WTC11 (cell line): ENCODE results near the gene SYN1. TPM values are rescaled to one million over a fixed set of nuclear protein-coding genes. Genes with fewer than 3 reads are reported as not detected.

Source experiments
- ATAC-seq: fragments of 200-7000 bp; cut with Tn5 transposase; 2 replicates; pipeline ENCODE4 v1.10.0; 2021; ENCODE audit warnings: mild to moderate bottlenecking, moderate library complexity
- CTCF ChIA-PET: fragments of 300-600 bp; sonication (Branson Sonifier 250); formaldehyde crosslinking; loops from one replicate; lab custom pipeline; 2021; ENCODE audit warnings: antibody characterized with exemption; lab: Charles Lee
- POLR2A ChIA-PET: fragments of 350-600 bp; sonication (Branson Sonifier 250); formaldehyde crosslinking; loops from one replicate; lab custom pipeline; 2021; ENCODE audit warnings: antibody characterized with exemption; lab: Charles Lee
- DNase-seq: peaks from one replicate; pipeline ENCODE4 v3.0.0; 2021; ENCODE audit warnings: low spot score
- H3K27ac Mint-ChIP-seq: 2 replicates; pipeline ENCODE4 v1.8.0; 2021; ENCODE audit warnings: mixed read lengths
- H3K27me3 Mint-ChIP-seq: 2 replicates; pipeline ENCODE4 v1.8.0; 2021; ENCODE audit warnings: low read depth, mild to moderate bottlenecking, moderate library complexity, mixed read lengths
- H3K36me3 Mint-ChIP-seq: 2 replicates; pipeline ENCODE4 v1.8.0; 2021; ENCODE audit warnings: mixed read lengths
- H3K4me1 Mint-ChIP-seq: 2 replicates; pipeline ENCODE4 v1.8.0; 2022; ENCODE audit warnings: mixed read lengths
- H3K4me3 Mint-ChIP-seq: 2 replicates; pipeline ENCODE4 v1.8.0; 2021; ENCODE audit warnings: mild to moderate bottlenecking, moderate library complexity, mixed read lengths
- H3K9me3 Mint-ChIP-seq: 2 replicates; pipeline ENCODE4 v1.8.0; 2021; ENCODE audit warnings: mixed read lengths
- CREB1 ChIP-seq: sonication (generic); formaldehyde crosslinking; IDR thresholded peaks from 2 replicates; pipeline ENCODE4 v1.8.0; 2023; ENCODE audit warnings: mild to moderate bottlenecking, missing genetic modification reagents
- ESRRA ChIP-seq: sonication (generic); formaldehyde crosslinking; IDR thresholded peaks from 2 replicates; pipeline ENCODE4 v1.8.1; 2022; ENCODE audit warnings: mild to moderate bottlenecking, missing genetic modification reagents, borderline replicate concordance
- ETV6 ChIP-seq: sonication (generic); formaldehyde crosslinking; IDR thresholded peaks from 2 replicates; pipeline ENCODE4 v1.8.1; 2022; ENCODE audit warnings: mild to moderate bottlenecking, missing genetic modification reagents
- FOXP1 ChIP-seq: sonication (generic); formaldehyde crosslinking; IDR thresholded peaks from 2 replicates; pipeline ENCODE4 v1.8.0; 2022; ENCODE audit warnings: missing genetic modification reagents, mild to moderate bottlenecking, moderate library complexity, borderline replicate concordance
- GRHL2 ChIP-seq: fragments of 250-450 bp; sonication (Bioruptor Pico); IDR thresholded peaks from 2 replicates; pipeline ENCODE4 v1.8.0; 2022; ENCODE audit warnings: mild to moderate bottlenecking, moderate library complexity; ENCODE audit not compliant: insufficient replicate concordance, severe bottlenecking
- GTF2I ChIP-seq: fragments of 250-450 bp; sonication (Bioruptor Pico); conservative IDR thresholded peaks from 2 replicates; pipeline ENCODE4 v1.4.0; 2021; ENCODE audit warnings: mild to moderate bottlenecking
- HMGA2 ChIP-seq: fragments of 250-450 bp; sonication (Bioruptor Pico); IDR thresholded peaks from 2 replicates; pipeline ENCODE4 v1.4.0; 2021; ENCODE audit warnings: mild to moderate bottlenecking, moderate library complexity
- MXD4 ChIP-seq: fragments of 250-450 bp; sonication (Bioruptor Pico); IDR thresholded peaks from 2 replicates; pipeline ENCODE4 v1.8.0; 2021; ENCODE audit warnings: mild to moderate bottlenecking, moderate library complexity, borderline replicate concordance
- ZNF138 ChIP-seq: sonication (generic); formaldehyde crosslinking; conservative IDR thresholded peaks from 2 replicates; pipeline ENCODE4 v1.8.1; 2022; ENCODE audit warnings: mild to moderate bottlenecking, moderate library complexity, missing genetic modification reagents
- ZNF671 ChIP-seq: fragments of 250-450 bp; sonication (Bioruptor Pico); IDR thresholded peaks from 2 replicates; pipeline ENCODE4 v1.8.0; 2021; ENCODE audit warnings: mild to moderate bottlenecking
- total RNA-seq: library from RNA; stranded (reverse); gene quantifications from 3 replicates; pipeline ENCODE4 v1.2.3, GENCODE V29; 2021
- TF ChIP-seq, protein P1 (sequence below): fragments of 250-450 bp; sonication (Bioruptor Pico); IDR thresholded peaks from 2 replicates; pipeline ENCODE4 v1.8.0; 2021; ENCODE audit warnings: mild to moderate bottlenecking
- TF ChIP-seq, protein P2 (sequence below): sonication (generic); formaldehyde crosslinking; IDR thresholded peaks from 2 replicates; pipeline ENCODE4 v1.8.0; 2022; ENCODE audit warnings: mild to moderate bottlenecking, missing genetic modification reagents
- TF ChIP-seq, protein P3 (sequence below): sonication (generic); formaldehyde crosslinking; conservative IDR thresholded peaks from 2 replicates; pipeline ENCODE4 v1.8.1; 2023; ENCODE audit warnings: mild to moderate bottlenecking, low read depth, missing genetic modification reagents, moderate library complexity
- TF ChIP-seq, protein P4 (sequence below): sonication (generic); formaldehyde crosslinking; IDR thresholded peaks from 2 replicates; pipeline ENCODE4 v1.8.0; 2022; ENCODE audit warnings: mild to moderate bottlenecking, missing genetic modification reagents
- TF ChIP-seq, protein P5 (sequence below): sonication (generic); formaldehyde crosslinking; IDR thresholded peaks from 2 replicates; pipeline ENCODE4 v1.8.1; 2023; ENCODE audit warnings: mild to moderate bottlenecking, missing genetic modification reagents
- TF ChIP-seq, protein P6 (sequence below): fragments of 250-450 bp; sonication (Bioruptor Pico); IDR thresholded peaks from 2 replicates; pipeline ENCODE4 v2.1.2; 2022; ENCODE audit warnings: mild to moderate bottlenecking, moderate library complexity
- TF ChIP-seq, protein P7 (sequence below): sonication (generic); formaldehyde crosslinking; IDR thresholded peaks from 2 replicates; pipeline ENCODE4 v1.8.0; 2022; ENCODE audit warnings: mild to moderate bottlenecking, missing genetic modification reagents
- TF ChIP-seq, protein P8 (sequence below): fragments of 250-450 bp; sonication (Bioruptor Pico); IDR thresholded peaks from 2 replicates; pipeline ENCODE4 v1.9.0; 2021; ENCODE audit warnings: moderate library complexity, mild to moderate bottlenecking, inconsistent platforms, borderline replicate concordance
- TF ChIP-seq, protein P9 (sequence below): fragments of 250-450 bp; sonication (Bioruptor Pico); conservative IDR thresholded peaks from 2 replicates; pipeline ENCODE4 v1.9.0; 2021; ENCODE audit warnings: mild to moderate bottlenecking

SYN1 gene
- total RNA-seq, 1 experiment from 2014 or later = 7.1 TPM

DNA sequence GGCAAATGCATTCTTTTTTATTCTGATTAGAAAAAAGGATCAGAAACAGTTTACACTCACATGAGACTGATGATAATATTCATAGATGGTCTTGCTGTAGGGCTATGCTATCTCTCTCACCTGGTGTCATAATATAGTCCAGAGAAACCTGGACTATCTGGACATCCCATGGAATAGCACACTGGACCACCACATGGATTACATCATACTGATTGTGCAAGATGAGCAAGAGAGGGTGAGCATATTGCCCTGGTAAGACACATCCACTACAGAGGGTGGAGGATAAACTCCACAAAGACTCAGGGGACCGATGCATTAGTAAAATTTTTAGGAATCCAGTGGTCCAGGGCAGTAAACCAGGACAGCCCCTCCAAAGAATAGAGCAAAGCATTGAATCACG lies 8.2 kb downstream of the SYN1 start (continued):
- TF ChIP-seq, protein P1, sequence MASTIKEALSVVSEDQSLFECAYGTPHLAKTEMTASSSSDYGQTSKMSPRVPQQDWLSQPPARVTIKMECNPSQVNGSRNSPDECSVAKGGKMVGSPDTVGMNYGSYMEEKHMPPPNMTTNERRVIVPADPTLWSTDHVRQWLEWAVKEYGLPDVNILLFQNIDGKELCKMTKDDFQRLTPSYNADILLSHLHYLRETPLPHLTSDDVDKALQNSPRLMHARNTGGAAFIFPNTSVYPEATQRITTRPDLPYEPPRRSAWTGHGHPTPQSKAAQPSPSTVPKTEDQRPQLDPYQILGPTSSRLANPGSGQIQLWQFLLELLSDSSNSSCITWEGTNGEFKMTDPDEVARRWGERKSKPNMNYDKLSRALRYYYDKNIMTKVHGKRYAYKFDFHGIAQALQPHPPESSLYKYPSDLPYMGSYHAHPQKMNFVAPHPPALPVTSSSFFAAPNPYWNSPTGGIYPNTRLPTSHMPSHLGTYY (CRISPR knock-in tag) = no peak
- TF ChIP-seq ETV6 = no peak
- TF ChIP-seq, protein P2, sequence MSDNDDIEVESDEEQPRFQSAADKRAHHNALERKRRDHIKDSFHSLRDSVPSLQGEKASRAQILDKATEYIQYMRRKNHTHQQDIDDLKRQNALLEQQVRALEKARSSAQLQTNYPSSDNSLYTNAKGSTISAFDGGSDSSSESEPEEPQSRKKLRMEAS (CRISPR knock-in tag) = no peak
- TF ChIP-seq, protein P3, sequence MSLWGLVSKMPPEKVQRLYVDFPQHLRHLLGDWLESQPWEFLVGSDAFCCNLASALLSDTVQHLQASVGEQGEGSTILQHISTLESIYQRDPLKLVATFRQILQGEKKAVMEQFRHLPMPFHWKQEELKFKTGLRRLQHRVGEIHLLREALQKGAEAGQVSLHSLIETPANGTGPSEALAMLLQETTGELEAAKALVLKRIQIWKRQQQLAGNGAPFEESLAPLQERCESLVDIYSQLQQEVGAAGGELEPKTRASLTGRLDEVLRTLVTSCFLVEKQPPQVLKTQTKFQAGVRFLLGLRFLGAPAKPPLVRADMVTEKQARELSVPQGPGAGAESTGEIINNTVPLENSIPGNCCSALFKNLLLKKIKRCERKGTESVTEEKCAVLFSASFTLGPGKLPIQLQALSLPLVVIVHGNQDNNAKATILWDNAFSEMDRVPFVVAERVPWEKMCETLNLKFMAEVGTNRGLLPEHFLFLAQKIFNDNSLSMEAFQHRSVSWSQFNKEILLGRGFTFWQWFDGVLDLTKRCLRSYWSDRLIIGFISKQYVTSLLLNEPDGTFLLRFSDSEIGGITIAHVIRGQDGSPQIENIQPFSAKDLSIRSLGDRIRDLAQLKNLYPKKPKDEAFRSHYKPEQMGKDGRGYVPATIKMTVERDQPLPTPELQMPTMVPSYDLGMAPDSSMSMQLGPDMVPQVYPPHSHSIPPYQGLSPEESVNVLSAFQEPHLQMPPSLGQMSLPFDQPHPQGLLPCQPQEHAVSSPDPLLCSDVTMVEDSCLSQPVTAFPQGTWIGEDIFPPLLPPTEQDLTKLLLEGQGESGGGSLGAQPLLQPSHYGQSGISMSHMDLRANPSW (CRISPR knock-in tag) = no peak

DNA sequence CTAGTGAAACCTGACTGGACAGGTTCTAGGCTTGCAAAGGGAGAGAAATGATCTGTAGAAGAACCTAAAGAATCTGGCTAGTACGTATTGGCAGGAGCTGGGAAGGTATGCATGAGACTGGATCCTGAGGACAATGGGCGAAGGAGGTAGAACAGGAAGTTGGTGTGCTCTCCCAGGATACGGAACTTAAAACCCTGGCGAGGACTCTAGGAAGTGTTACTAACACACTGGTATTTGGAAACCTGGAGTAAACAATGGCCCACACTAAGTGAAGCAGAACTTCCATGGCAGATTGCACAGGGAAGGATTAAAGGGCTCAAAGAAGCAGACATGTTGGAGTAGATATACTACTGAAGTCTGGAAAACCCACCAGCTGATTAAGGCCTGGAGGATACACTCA lies 9.1 kb downstream of the SYN1 start:
- H3K4me3 Mint-ChIP-seq = no peak overlapping the region
- ATAC-seq (no peak), DNase-seq (no peak)
- H3K9me3 Mint-ChIP-seq = peaks cover 5% of the 10 kb centered on the region
- H3K27ac Mint-ChIP-seq = no peak overlapping the region
- peaks cover 4% of the 10 kb centered on the region; the same call in 1 of the 2 replicates for H3K36me3 Mint-ChIP-seq
- ChIA-PET POLR2A (no interaction called here), CTCF (no interaction called here)
- H3K27me3 Mint-ChIP-seq = no peaks in the 10 kb centered on the region
- H3K4me1 Mint-ChIP-seq = peaks cover 19% of the 10 kb centered on the region
- no peak for TF ChIP-seq GRHL2 (CRISPR knock-in tag)
- TF ChIP-seq, protein P4, sequence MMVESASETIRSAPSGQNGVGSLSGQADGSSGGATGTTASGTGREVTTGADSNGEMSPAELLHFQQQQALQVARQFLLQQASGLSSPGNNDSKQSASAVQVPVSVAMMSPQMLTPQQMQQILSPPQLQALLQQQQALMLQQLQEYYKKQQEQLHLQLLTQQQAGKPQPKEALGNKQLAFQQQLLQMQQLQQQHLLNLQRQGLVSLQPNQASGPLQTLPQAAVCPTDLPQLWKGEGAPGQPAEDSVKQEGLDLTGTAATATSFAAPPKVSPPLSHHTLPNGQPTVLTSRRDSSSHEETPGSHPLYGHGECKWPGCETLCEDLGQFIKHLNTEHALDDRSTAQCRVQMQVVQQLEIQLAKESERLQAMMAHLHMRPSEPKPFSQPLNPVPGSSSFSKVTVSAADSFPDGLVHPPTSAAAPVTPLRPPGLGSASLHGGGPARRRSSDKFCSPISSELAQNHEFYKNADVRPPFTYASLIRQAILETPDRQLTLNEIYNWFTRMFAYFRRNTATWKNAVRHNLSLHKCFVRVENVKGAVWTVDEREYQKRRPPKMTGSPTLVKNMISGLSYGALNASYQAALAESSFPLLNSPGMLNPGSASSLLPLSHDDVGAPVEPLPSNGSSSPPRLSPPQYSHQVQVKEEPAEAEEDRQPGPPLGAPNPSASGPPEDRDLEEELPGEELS (CRISPR knock-in tag) = no peak
- TF ChIP-seq, protein P2 (CRISPR knock-in tag) = no peak
- TF ChIP-seq MXD4 = no peak
- TF ChIP-seq, protein P5, sequence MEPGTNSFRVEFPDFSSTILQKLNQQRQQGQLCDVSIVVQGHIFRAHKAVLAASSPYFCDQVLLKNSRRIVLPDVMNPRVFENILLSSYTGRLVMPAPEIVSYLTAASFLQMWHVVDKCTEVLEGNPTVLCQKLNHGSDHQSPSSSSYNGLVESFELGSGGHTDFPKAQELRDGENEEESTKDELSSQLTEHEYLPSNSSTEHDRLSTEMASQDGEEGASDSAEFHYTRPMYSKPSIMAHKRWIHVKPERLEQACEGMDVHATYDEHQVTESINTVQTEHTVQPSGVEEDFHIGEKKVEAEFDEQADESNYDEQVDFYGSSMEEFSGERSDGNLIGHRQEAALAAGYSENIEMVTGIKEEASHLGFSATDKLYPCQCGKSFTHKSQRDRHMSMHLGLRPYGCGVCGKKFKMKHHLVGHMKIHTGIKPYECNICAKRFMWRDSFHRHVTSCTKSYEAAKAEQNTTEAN (CRISPR knock-in tag) = no peak
- no peak for TF ChIP-seq ESRRA
- TF ChIP-seq, protein P6, sequence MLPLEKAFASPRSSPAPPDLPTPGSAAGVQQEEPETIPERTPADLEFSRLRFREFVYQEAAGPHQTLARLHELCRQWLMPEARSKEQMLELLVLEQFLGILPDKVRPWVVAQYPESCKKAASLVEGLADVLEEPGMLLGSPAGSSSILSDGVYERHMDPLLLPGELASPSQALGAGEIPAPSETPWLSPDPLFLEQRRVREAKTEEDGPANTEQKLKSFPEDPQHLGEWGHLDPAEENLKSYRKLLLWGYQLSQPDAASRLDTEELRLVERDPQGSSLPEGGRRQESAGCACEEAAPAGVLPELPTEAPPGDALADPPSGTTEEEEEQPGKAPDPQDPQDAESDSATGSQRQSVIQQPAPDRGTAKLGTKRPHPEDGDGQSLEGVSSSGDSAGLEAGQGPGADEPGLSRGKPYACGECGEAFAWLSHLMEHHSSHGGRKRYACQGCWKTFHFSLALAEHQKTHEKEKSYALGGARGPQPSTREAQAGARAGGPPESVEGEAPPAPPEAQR (CRISPR knock-in tag) = no peak
- no peak for TF ChIP-seq ZNF138 (CRISPR knock-in tag)
- no peak for TF ChIP-seq FOXP1 (CRISPR knock-in tag)
- TF ChIP-seq, protein P3 (CRISPR knock-in tag) = no peak
- no peak for TF ChIP-seq CREB1 (CRISPR knock-in tag)
- TF ChIP-seq ZNF671 (CRISPR knock-in tag) = no peak
- TF ChIP-seq, protein P7, sequence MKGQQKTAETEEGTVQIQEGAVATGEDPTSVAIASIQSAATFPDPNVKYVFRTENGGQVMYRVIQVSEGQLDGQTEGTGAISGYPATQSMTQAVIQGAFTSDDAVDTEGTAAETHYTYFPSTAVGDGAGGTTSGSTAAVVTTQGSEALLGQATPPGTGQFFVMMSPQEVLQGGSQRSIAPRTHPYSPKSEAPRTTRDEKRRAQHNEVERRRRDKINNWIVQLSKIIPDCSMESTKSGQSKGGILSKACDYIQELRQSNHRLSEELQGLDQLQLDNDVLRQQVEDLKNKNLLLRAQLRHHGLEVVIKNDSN (CRISPR knock-in tag) = no peak
- no peak for TF ChIP-seq GTF2I (CRISPR knock-in tag)
- TF ChIP-seq, protein P8, sequence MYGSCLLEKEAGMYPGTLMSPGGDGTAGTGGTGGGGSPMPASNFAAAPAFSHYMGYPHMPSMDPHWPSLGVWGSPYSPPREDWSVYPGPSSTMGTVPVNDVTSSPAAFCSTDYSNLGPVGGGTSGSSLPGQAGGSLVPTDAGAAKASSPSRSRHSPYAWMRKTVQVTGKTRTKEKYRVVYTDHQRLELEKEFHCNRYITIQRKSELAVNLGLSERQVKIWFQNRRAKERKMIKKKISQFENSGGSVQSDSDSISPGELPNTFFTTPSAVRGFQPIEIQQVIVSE = no peak
- TF ChIP-seq HMGA2 (CRISPR knock-in tag) = no peak
- TF ChIP-seq, protein P9, sequence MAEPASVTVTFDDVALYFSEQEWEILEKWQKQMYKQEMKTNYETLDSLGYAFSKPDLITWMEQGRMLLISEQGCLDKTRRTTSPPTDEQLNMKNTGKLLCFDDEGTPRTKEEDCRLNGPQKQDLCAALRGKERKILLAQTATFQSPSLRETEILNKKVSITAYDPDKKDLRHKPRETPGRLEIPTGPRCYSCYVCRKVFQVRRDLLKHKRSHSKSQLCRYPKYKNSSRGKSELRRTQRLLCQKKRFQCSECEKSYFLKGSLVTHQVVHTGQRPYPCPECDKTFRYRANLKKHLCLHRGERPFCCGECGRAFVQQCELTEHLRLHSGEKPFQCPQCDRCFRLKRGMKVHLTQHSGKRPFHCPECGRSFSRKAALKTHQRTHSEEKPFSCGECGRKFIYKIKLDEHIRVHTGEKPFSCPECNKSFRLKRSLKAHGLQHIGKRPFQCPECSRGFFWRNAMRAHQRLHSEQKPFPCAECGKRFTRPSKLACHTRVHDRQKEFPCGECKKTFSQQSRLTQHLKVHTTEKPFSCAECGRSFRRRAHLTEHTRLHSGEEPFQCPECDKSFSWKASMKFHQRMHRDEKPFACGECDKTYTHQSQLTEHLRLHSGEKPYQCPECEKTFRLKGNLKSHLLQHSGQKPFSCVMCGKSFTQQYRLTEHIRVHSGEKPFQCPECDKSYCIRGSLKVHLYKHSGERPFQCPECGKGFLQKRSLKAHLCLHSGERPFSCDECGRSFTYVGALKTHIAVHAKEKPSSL (CRISPR knock-in tag) = no peak
